HK-2 (cell line): ENCODE data around the gene ADCY2.

Experiments used
- DNase-seq: peaks from one replicate; pipeline ENCODE4 v3.0.0-alpha.2; 2018; ENCODE audit not compliant: unreplicated experiment

Gene ADCY2

GRCh38 chr5:7828269-7828668 is 432.3 kb downstream of the ADCY2 start:
- DNase-seq: no peak

- no peak for DNase-seq
Observed at GRCh38 chr5:7834982-7835381, 439.0 kb downstream of the ADCY2 start.

DNA sequence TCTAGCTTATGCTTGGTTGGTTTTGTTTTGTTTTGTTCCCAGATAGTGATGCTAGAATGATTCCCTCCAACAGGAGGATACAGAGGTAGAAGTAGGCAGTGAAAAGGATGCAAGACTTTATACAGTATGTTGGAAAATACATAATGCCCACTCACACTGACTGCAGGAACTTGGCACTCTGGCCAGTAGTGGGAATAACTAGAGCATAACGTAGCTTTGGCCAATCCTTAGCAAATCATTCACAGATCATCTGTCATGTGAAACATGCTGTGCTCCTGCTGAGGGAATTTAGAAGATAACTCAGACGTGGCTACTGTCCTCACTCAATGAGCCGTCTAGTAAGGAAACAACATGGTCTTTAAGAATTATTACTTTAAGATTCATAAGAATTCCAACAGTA is 441.5 kb downstream of the ADCY2 start:
- peak; percentile 6 for DNase-seq

DNA sequence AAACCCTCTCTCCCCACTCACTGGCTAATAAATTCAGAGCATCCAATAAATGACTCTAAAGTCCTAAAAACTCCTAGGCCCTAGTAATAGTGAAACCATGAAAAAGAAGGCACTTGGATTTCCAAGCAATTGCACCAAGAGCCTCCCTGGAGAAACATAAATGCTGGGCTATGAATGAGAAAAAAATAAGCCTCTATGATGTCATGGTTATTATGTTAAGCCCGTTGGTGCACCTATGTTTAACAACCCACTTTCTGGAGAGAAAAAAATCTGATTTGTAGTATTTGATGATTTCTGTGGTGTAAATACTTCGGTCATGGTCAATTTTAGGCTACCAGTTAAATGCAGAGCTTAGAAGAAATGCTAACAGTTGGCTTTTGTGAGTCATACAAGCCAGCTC is 446.6 kb downstream of the ADCY2 start:
- DNase-seq: no peak

DNA sequence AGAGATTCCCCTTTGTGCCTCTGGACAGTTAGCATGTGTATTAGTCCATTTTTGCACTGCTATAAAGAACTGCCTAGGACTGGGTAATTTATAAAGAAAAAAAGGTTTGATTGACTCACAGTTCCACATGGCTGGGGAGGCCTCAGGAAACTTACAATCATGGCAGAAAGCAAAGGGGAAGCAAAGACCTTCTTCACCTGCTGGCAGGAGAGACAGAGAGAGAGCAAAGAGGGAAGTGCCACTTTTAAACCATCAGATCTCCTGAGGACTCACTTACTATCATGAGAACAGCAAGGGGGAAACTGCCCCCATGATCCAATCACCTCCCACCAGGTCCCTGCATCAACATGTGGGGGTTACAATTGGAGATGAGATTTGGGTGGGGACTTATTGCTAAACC is 449.0 kb downstream of the ADCY2 start:
- DNase-seq: no peak

DNA sequence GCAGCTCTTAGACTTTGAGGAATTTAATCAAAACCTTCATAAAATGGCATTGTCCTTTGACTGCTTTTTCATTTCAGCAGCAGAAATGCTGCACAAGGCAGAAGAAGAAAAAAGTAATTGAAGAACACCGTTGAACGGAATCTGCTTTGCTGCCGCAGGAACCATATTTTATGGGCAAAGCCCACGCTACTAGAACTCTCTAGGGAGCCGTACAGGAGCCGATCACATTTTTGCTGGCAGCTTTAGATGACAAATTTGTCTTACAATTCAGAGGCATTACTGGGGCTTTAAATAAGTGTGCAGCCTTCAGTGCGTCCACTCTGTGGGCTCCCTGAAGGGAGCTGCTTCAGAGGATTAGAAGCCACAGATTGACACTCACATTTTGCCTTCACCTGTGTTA is 449.6 kb downstream of the ADCY2 start:
- no peak for DNase-seq

DNA sequence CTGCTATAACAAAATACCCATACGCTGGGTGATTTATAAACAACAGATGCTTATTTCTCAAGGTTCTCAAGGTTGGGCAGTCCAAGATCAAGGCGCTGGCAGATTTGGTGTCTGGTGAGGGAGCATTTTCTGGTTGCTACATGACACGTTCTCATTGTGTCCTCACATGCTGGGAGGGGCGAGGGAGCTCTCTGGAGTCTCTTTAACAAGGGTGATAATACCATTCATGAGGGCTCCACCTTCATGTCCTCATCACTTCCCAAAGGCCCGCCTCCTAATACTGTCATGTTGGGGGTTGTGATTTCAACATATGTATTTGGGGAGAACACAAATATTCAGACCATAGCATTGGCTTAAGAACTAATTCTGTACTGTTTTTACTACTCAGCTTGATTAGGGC is 450.4 kb downstream of the ADCY2 start:
- no peak for DNase-seq

DNA sequence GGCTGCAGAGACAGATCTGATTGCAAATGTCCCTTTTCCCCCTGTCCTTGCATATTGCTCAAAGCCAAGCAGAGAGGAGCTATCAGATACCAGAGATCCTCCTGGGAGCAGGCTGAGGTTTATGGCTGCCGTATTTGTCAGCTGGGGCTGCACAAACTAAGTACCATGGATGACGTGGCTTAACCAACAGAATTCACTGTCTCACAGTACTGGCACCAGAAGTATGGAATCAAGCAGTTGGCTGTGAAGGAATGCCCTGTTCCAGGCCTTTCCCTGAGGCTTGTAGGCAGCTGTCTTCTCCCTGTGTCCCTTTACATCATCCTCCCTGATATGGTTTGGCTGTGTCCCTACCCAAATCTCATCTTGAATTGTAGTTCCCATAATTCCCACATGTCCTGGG is 452.4 kb downstream of the ADCY2 start:
- no peak for DNase-seq

- no peak for DNase-seq
Observed at GRCh38 chr5:7849681-7850394, 453.9 kb downstream of the ADCY2 start.

DNA sequence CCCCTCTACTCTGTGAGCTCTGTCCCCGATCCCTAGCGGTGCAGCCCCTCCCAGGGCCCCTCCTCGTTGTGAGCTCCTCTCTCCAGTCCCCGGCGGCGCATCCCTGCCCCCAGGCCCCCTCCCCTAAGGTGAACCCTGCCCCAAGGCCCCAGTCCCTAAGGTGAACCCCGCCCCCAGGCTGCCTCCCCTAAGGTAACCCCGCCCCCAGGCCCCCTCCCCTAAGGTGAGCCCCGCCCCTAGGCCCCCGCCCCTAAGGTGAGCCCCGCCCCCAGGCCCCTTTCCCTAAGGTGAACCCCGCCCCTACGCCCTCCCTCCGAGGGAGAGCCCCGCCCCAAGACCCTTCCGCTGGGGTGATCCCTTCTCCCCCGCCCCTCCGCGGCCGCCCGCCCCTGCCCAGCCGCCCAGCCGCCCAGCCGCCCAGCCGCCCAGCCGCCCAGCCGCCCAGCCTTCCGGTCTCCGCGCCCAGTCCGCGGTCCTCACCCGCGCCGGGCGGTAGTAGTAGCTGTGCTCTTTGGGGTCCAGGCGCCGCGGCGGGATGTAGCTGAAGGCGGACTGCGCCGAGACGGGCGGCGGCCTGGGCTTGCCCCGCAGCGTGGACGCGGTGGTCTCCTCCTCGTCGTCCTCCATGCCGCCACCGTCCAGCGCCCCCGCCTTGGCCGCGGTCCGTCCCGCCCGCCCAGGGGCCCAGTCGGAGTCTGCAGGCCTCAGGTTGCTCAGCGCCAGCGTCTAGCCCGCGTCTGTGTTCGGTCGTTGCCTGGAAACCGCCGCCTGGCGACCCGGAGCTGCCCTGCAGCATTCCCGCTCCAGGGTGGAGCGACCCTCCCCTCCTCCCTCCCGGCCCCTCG is 454.7 kb downstream of the ADCY2 start, which contains the start of gene CFAP90:
Gene CFAP90 (minus strand): TSS at position 739 of the 845 bp plus-strand sequence. CDS start 112 bp downstream, at position 627.
- DNase-seq: peak; percentile 25

- DNase-seq: no peak
Observed at GRCh38 chr5:7851240-7851592, 455.3 kb downstream of the ADCY2 start.

- DNase-seq: no peak
Observed at GRCh38 chr5:7851617-7852289, 455.8 kb downstream of the ADCY2 start.

DNA sequence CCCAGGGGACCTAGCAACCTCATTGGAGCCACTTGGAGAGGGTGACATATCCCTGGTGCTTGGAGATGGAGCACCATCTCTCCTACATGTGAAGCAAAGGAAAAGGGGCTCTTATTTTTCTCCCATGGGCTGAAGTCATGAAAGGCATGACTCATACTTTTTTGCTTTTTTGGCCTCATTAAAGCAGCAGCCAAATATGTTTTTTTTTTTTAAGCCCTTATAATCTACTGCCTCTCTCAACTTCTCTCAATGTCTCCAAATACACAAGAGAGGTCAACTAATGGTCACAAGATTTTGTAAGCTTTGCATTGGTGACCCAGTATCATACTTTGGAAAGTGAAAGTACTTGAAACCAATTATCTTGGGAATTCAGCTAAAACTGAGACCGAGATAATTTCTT is 456.6 kb downstream of the ADCY2 start:
- DNase-seq: no peak

DNA sequence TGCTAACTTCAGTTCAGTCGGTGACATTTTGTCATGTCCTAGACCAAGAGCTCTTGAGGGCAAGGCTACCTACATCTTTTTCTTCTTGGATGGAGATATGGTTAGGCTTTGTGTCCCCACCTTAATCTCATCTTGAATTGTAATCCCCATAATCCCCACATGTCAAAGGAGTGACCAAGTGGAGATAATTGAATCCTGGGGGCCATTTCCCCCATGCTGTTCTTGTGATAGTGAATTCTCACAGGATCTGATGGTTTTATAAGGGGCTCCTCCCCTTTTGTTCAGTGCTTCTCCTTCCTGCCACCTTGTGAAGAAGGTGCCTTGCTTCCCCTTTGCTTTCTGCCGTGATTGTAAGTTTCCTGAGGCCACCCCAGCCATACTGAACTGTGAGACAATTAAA is 457.1 kb downstream of the ADCY2 start:
- DNase-seq: no peak

DNA sequence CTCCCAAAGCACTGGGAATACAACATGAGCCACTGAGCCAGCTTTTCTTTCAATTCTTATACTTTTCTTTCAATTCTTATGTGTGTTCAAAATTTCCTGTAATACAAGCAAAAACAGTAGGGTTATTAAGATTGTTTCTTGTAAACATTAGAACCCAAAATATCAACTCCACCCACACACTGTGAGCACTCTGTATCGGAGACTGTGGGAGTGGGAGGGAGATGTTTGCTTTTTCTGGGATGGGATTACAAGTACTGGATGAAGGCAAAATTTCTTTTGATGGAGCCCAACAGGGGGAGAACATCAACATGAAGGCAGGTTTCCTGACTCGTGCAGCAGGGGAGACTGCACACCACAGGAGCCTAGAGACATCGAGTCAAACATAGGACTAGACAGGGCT is 459.7 kb downstream of the ADCY2 start:
- DNase-seq: no peak

DNA sequence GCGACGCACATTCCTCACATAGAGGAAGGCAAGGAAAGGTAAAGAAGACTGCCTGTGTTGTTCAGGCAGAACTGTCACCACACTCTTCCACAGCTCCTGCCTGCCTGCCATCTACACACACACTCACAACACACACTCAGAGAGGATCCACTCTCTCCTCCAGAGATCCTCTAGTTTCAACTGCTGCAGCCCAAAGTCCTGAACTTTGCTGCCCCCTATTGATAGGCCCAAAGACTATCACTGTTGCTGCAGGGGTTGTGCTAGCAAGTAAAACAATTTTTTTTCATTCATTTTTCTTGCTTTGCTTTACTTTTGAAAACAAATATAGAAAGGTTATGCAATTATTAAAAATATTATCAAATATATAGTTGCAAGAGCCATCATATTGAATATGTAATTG is 460.9 kb downstream of the ADCY2 start:
- peak; percentile 29 for DNase-seq

- no peak for DNase-seq
Observed at GRCh38 chr5:7857361-7857760, 461.4 kb downstream of the ADCY2 start.

GRCh38 chr5:7857926-7858632 is 462.1 kb downstream of the ADCY2 start:
- no peak for DNase-seq

GRCh38 chr5:7866196-7866595 is 470.3 kb downstream of the ADCY2 start:
- DNase-seq: no peak

DNA sequence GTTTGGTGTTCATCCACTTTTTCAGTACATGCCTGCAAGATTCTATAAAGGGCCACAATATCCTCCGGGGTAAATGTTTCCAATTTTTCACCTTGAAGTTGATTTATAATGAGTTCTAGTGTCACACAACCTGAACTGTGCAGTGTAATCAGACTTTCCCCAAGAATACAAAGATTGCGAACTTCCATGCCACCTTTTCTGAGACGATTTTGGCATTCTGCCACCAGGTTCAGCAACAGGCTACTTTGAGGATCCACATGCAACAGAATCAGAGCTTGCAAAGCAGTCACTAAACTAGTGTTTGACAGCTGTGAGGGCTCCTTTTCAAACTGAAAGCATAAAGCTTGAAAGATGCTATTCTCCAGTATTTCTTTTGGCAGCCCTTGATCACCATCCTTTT is 471.3 kb downstream of the ADCY2 start:
- no peak for DNase-seq

DNA sequence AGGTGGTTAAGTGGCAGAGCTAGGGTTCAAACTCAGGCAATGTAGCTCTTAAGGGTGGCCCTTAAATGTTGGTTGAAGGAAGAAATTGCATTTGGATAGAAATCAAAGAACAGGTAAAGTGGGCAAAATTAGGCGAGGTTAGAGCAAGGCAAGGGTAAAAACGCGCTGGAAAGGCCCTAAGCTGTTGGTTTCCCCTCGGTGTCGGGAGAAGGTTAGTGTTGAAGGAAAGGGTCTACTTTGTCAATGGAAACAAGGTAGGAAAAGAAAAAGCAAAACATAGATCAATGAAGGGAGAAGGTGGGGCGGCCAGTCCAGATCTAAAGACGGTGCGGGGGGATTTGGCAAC is 472.5 kb downstream of the ADCY2 start:
- DNase-seq: no peak

- peak; percentile 92 for DNase-seq
Observed at GRCh38 chr5:7868773-7869473, 473.0 kb downstream of the ADCY2 start, which contains the start of the genes FASTKD3 and MTRR. TSS of gene FASTKD3 (minus strand) at chr5:7869031. CDS start at chr5:7868083, 948 bp downstream. TSS of gene MTRR (plus strand) at chr5:7869148. CDS start at chr5:7870795, 1,647 bp downstream.
